ENCODE results near the gene C16orf95. TPM values are rescaled to one million over a fixed set of nuclear protein-coding genes. Genes with fewer than 3 reads are reported as not detected.

The C16orf95 gene
- total RNA-seq, 1 experiment from 2014 or later, result 5.1 TPM

GRCh38 chr16:87254296-87254695, 62.9 kb downstream of the C16orf95 start:
- H3K27ac ChIP-seq (ENCODE audit: low read depth, low read length, poor library complexity, severe bottlenecking), result no peak overlapping the region
- ChIA-PET CTCF (no interaction called here), POLR2A (ENCODE audit: low non-redundant PET) (no interaction called here)
- no peaks in the 10 kb centered on the region for H3K4me1 ChIP-seq (ENCODE audit: insufficient read depth, low read length, poor library complexity, severe bottlenecking)
- no peak overlapping the region for H3K4me3 ChIP-seq (ENCODE audit: low read depth, low read length, poor library complexity, severe bottlenecking)
- BruUV-seq (replicated peaks), result no TSS peak
- TF ChIP-seq EZH2 (IDR thresholded peaks at IDR 0.05; ENCODE audit: borderline replicate concordance, low read depth, low read length, poor library complexity, severe bottlenecking) (no peak), CTCF (conservative IDR thresholded peaks at IDR 0.05; ENCODE audit: low read depth, low read length) (no peak)
- intact Hi-C loops (cut with micrococcal nuclease; ENCODE audit: unreplicated experiment), result no loop called here
- no peaks in the 10 kb centered on the region for H3K36me3 ChIP-seq (ENCODE audit: insufficient read depth, low read length, poor library complexity, severe bottlenecking)
- no peak for DNase-seq (ENCODE audit: low spot score)
- H3K27me3 ChIP-seq (replicated peaks; ENCODE audit: insufficient read depth, low read depth, low read length, poor library complexity), result no peaks in the 10 kb centered on the region
- H3K9me3 ChIP-seq (ENCODE audit: low read depth, low read length, poor library complexity, severe bottlenecking), result no peaks in the 10 kb centered on the region

GRCh38 chr16:87253536-87253935, 63.7 kb downstream of the C16orf95 start:
- no TSS peak for BruUV-seq (replicated peaks)
- intact Hi-C loops (cut with micrococcal nuclease; ENCODE audit: unreplicated experiment), result no loop called here
- H3K27ac ChIP-seq (ENCODE audit: low read depth, low read length, poor library complexity, severe bottlenecking), result no peak overlapping the region
- H3K36me3 ChIP-seq (ENCODE audit: insufficient read depth, low read length, poor library complexity, severe bottlenecking), result no peaks in the 10 kb centered on the region
- CTCF ChIA-PET, result no interaction called here
- no peak for DNase-seq (ENCODE audit: low spot score)
- no peaks in the 10 kb centered on the region for H3K27me3 ChIP-seq (replicated peaks; ENCODE audit: insufficient read depth, low read depth, low read length, poor library complexity)
- no peak overlapping the region for H3K4me3 ChIP-seq (ENCODE audit: low read depth, low read length, poor library complexity, severe bottlenecking)
- no peaks in the 10 kb centered on the region for H3K9me3 ChIP-seq (ENCODE audit: low read depth, low read length, poor library complexity, severe bottlenecking)
- no peak for TF ChIP-seq EZH2 (IDR thresholded peaks at IDR 0.05; ENCODE audit: borderline replicate concordance, low read depth, low read length, poor library complexity, severe bottlenecking)
- TF ChIP-seq CTCF (conservative IDR thresholded peaks at IDR 0.05; ENCODE audit: low read depth, low read length), result no peak
- H3K4me1 ChIP-seq (ENCODE audit: insufficient read depth, low read length, poor library complexity, severe bottlenecking), result no peaks in the 10 kb centered on the region
- POLR2A ChIA-PET (ENCODE audit: low non-redundant PET), result no interaction called here

Other genes with a start within 250 kb of the C16orf95 start
- gene FBXO31, start 66.4 kb upstream of the C16orf95 start, total RNA-seq (2021), result 32.2 and 34.3 TPM in 2 replicates
- 68.6 and 74.7 TPM in 2 replicates for gene MAP1LC3B, start 74.9 kb upstream of the C16orf95 start, total RNA-seq (2021)
- 30.3 and 32.3 TPM in 2 replicates for gene ZCCHC14, start 175.6 kb upstream of the C16orf95 start, total RNA-seq (2021)

All from A673 (cell line).